Type B pancreatic cell (in vitro differentiated cells): ENCODE measurements around the gene CLPTM1. TPM values are rescaled to one million over a fixed set of nuclear protein-coding genes. Genes with fewer than 3 reads are reported as not detected.

Source experiments
- DNase-seq: peaks from one replicate; pipeline ENCODE4 v3.0.0; 2021; ENCODE audit warnings: mixed read lengths; ENCODE audit not compliant: unreplicated experiment; ENCODE audit errors: extremely low spot score
- H3K27ac Mint-ChIP-seq: 2 replicates; pipeline ENCODE4 v1.8.0; 2021; ENCODE audit warnings: mild to moderate bottlenecking, mixed read lengths
- H3K27me3 Mint-ChIP-seq: 2 replicates; pipeline ENCODE4 v1.8.0; 2021; ENCODE audit warnings: mixed read lengths
- H3K36me3 Mint-ChIP-seq: 2 replicates; pipeline ENCODE4 v1.8.0; 2021; ENCODE audit warnings: mixed read lengths
- H3K4me1 Mint-ChIP-seq: one replicate; pipeline ENCODE4 v1.8.0; 2021; ENCODE audit warnings: mixed read lengths; ENCODE audit not compliant: unreplicated experiment
- H3K4me3 Mint-ChIP-seq: 2 replicates; pipeline ENCODE4 v1.8.0; 2021; ENCODE audit warnings: mild to moderate bottlenecking, mixed read lengths
- H3K9me3 Mint-ChIP-seq: 2 replicates; pipeline ENCODE4 v1.8.0; 2021; ENCODE audit warnings: mixed read lengths
- total RNA-seq: library from RNA; stranded (reverse); gene quantifications from 2 replicates; pipeline ENCODE4 v1.2.1, GENCODE V29; 2021; ENCODE audit warnings: low replicate concordance
- TF ChIP-seq, protein P1 (sequence below): fragments of 200-600 bp; sonication (generic); conservative IDR thresholded peaks from 2 replicates; pipeline ENCODE4 v1.5.0; 2021; ENCODE audit warnings: antibody characterized with exemption, mild to moderate bottlenecking

CLPTM1 gene
- total RNA-seq, 1 donor from 2014 or later = 104 TPM

DNA sequence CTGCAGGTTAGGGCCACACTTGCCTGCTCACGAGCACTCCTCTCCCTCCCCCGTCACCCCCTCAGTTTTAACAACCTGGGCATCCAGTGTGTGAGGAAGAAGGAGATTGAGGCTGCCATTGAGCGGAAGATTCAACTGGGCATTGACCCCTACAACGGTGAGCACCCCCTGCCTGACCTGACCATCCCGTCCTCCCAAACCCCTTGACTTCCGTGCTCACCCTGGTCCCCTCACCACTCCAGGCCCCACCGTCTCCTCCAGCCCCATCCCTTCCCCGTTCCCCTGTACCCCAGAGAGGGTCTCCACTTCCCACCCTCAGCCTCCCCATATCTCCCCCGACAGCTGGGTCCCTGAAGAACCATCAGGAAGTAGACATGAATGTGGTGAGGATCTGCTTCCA, 70.1 kb downstream of the CLPTM1 start:
- TF ChIP-seq, protein P1, sequence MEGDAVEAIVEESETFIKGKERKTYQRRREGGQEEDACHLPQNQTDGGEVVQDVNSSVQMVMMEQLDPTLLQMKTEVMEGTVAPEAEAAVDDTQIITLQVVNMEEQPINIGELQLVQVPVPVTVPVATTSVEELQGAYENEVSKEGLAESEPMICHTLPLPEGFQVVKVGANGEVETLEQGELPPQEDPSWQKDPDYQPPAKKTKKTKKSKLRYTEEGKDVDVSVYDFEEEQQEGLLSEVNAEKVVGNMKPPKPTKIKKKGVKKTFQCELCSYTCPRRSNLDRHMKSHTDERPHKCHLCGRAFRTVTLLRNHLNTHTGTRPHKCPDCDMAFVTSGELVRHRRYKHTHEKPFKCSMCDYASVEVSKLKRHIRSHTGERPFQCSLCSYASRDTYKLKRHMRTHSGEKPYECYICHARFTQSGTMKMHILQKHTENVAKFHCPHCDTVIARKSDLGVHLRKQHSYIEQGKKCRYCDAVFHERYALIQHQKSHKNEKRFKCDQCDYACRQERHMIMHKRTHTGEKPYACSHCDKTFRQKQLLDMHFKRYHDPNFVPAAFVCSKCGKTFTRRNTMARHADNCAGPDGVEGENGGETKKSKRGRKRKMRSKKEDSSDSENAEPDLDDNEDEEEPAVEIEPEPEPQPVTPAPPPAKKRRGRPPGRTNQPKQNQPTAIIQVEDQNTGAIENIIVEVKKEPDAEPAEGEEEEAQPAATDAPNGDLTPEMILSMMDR = no peak
- Mint-ChIP-seq H3K4me1 (no peaks in the 10 kb centered on the region), H3K27me3 (no peaks in the 10 kb centered on the region), H3K9me3 (no peaks in the 10 kb centered on the region), H3K27ac (no peak overlapping the region), H3K4me3 (no peak overlapping the region), H3K36me3 (no peaks in the 10 kb centered on the region)
- DNase-seq = no peak

DNA sequence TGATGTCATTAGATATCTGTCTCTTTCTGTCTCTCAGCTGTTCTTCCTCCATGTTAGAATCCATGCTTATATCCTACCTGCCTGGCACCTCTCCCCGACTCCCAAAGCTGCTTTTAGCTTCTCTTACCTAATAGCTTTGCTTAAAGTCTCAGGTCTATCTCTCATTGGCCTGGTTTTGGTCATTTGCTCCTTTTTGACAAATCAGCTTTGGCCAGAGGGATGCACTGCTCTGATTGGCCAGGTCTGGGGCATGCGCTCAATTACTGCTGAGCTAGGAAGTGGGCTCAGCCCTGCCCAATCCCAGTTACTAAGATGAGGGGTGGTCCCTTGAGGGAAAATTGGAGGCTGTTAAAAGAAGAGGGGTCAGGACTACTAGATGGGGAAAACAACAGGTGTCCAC, 72.2 kb downstream of the CLPTM1 start:
- Mint-ChIP-seq H3K4me3 (no peak overlapping the region), H3K9me3 (no peaks in the 10 kb centered on the region), H3K4me1 (no peaks in the 10 kb centered on the region), H3K27me3 (no peaks in the 10 kb centered on the region), H3K27ac (no peak overlapping the region), H3K36me3 (peaks cover 3% of the 10 kb centered on the region)
- no peak for DNase-seq
- TF ChIP-seq, protein P1 = no peak

DNA sequence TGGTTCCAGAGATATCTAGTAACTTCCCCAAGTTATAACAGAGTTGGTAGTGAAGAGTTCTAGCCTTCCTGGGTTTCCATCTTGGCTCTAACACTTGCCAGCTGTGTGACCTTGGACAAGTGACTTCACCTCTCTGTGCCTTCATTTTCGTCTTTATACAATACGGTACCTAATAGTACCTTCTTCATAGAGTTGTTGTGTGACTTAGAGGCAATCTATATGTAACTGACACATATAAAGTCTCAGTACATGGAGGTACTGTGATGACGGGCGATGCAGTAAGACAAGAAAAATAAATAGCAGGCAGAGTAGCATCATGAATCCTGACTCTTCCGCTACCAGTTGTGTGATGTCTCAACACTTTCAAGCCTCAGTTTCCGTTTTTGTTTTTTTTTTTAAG, 75.6 kb downstream of the CLPTM1 start:
- Mint-ChIP-seq H3K9me3 (no peaks in the 10 kb centered on the region), H3K4me3 (no peak overlapping the region), H3K4me1 (no peaks in the 10 kb centered on the region), H3K36me3 (peaks cover 6% of the 10 kb centered on the region), H3K27me3 (no peaks in the 10 kb centered on the region), H3K27ac (no peak overlapping the region)
- no peak for DNase-seq
- TF ChIP-seq, protein P1 = no peak

DNA sequence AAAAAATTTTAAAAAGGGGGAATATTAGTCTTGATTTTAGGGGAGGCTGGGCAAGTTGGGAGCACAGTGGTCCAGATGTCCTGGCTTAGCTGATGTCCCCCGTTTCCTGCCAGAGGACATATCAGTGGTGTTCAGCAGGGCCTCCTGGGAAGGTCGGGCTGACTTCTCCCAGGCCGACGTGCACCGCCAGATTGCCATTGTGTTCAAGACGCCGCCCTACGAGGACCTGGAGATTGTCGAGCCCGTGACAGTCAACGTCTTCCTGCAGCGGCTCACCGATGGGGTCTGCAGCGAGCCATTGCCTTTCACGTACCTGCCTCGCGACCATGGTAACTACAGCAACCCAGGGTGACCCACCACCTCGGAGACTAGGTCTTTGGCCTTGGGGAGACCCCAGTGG, 77.2 kb downstream of the CLPTM1 start:
- TF ChIP-seq, protein P1 = no peak
- H3K9me3 Mint-ChIP-seq = no peaks in the 10 kb centered on the region
- no peaks in the 10 kb centered on the region for H3K27me3 Mint-ChIP-seq
- DNase-seq = no peak
- no peaks in the 10 kb centered on the region for H3K4me1 Mint-ChIP-seq
- no peak overlapping the region for H3K27ac Mint-ChIP-seq
- H3K4me3 Mint-ChIP-seq = no peak overlapping the region
- peaks cover 6% of the 10 kb centered on the region for H3K36me3 Mint-ChIP-seq

DNA sequence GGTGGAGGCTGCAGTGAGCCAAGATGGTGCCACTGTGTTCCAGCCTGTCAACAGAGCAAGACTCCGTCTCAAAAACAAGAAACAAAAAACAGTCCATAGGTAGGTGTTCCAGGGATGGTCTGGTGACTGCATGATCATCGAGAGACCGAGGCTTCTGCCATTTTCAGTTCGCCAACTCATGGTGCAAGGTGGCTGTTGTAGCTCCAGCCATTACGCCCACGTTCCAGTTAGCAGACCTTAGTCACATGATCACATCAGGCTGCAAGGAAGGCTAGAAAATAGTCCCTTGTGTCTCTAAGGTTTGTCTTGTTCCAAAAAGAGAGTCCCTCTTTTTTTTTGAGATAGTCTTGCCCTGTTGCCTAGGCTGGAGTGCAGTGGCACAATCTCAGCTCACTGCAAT, 80.6 kb downstream of the CLPTM1 start:
- Mint-ChIP-seq H3K9me3 (no peaks in the 10 kb centered on the region), H3K4me1 (peaks cover 12% of the 10 kb centered on the region), H3K27me3 (no peaks in the 10 kb centered on the region), H3K4me3 (no peak overlapping the region), H3K27ac (no peak overlapping the region), H3K36me3 (peaks cover 12% of the 10 kb centered on the region)
- TF ChIP-seq, protein P1 = no peak
- DNase-seq = no peak
